ENCODE measurements around the gene CD80.
"Not testable (repeated sequence)": the region's sequence is repeated elsewhere in the genome, so short reads cannot be mapped to it uniquely, and the experiment has no call there.

Gene CD80

GRCh38 chr3:119558626-119559317, 642 bp downstream of the CD80 start:
- no peak for DNase-seq (ENCODE audit: low spot score)
- in situ Hi-C loops (cut with MboI; ENCODE audit: low pct_unique_long_range_greater_than_20kb, low sequenced_read_pairs, unreplicated experiment), result no loop called here
- no peak for TF ChIP-seq CTCF (IDR thresholded peaks at IDR 0.05; ENCODE audit: extremely low read depth, insufficient read depth, missing control alignments)

DNA sequence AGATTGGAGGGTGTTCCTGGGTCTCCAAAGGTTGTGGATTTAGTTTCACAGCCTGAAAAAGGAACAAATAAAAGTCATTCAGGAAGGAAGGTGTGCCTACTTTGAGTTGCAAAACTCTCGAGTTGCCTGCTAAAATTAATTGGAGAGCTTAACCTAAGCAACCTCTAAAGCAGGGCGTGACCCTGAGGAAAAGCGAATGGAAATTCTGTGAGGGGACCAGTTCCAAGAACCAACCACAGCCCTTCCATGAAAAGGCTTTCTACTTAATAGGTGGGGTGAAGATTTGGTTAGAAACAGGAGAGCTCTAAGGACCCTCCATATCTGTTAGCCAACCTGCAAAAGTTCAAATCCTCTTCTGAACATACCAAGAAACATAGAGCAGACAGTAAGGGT, 1.5 kb downstream of the CD80 start:
- no peak for TF ChIP-seq CTCF (IDR thresholded peaks at IDR 0.05; ENCODE audit: extremely low read depth, insufficient read depth, missing control alignments)
- no peak for DNase-seq (ENCODE audit: low spot score)
- in situ Hi-C loops (cut with MboI; ENCODE audit: low pct_unique_long_range_greater_than_20kb, low sequenced_read_pairs, unreplicated experiment), result no loop called here

DNA sequence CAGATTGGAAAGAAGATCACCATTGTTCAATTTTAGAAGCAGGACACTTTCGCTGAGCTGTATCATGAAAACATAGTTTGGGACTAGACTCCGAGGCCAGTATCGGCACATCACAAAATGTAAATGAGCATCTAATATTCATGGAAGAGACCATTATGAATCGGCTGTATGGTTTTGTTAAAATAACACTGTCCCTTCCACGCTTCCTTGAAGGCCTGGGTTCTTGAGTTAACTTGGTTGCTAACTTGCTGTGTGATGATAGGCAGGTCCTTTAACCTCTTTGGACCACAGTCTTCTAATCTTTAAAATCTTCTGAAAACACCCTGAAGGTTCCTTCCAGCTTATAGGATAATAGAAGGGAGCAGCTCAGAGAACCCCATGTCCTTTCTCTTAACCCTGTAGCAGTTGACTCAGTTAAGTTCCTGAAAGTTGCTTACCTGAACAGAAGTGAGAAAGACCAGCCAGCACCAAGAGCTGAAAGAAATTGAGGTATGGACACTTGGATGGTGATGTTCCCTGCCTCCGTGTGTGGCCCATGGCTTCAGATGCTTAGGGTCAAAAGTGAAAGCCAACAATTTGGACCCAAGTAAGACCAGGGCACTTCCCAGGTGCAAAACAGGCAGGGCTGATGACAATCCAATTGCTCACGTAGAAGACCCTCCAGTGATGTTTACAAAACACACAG, 2.1 kb downstream of the CD80 start:
- in situ Hi-C loops (cut with MboI; ENCODE audit: low pct_unique_long_range_greater_than_20kb, low sequenced_read_pairs, unreplicated experiment), result no loop called here
- no peak for DNase-seq (ENCODE audit: low spot score)
- no peak for TF ChIP-seq CTCF (IDR thresholded peaks at IDR 0.05; ENCODE audit: extremely low read depth, insufficient read depth, missing control alignments)

- no peak for DNase-seq (ENCODE audit: low spot score)
- in situ Hi-C loops (cut with MboI; ENCODE audit: low pct_unique_long_range_greater_than_20kb, low sequenced_read_pairs, unreplicated experiment), result no loop called here
- TF ChIP-seq CTCF (IDR thresholded peaks at IDR 0.05; ENCODE audit: extremely low read depth, insufficient read depth, missing control alignments), result no peak
These were observed 3.5 kb downstream of the CD80 start for GRCh38 chr3:119555929-119556328.

DNA sequence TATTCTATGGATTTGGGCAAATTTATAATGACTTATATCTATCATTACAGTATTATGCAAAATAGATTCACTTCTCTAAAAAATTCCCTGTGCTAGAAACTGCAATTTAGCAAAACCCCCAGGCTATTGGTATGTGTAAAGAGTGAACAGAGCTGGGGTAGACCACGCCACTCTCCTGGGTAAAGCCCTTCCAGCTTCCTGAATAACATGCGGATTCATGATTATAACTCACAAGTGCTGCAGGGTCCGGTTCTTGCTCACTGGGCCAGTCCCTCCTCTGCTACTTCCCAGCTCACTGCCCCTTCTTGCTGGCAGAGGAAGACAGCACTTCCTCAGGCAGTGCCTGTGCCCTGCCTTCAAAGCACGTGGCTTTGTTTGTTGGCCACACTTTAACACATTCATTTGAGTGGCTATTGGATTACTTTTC, 4.1 kb downstream of the CD80 start:
- in situ Hi-C loops (cut with MboI; ENCODE audit: low pct_unique_long_range_greater_than_20kb, low sequenced_read_pairs, unreplicated experiment), result no loop called here
- DNase-seq (ENCODE audit: low spot score), result no peak
- TF ChIP-seq CTCF (IDR thresholded peaks at IDR 0.05; ENCODE audit: extremely low read depth, insufficient read depth, missing control alignments), result no peak

GRCh38 chr3:119553823-119554415, 5.5 kb downstream of the CD80 start:
- TF ChIP-seq CTCF (IDR thresholded peaks at IDR 0.05; ENCODE audit: extremely low read depth, insufficient read depth, missing control alignments), result no peak
- DNase-seq (ENCODE audit: low spot score), result no peak
- in situ Hi-C loops (cut with MboI; ENCODE audit: low pct_unique_long_range_greater_than_20kb, low sequenced_read_pairs, unreplicated experiment), result no loop called here

GRCh38 chr3:119552928-119553327, 6.5 kb downstream of the CD80 start:
- in situ Hi-C loops (cut with MboI; ENCODE audit: low pct_unique_long_range_greater_than_20kb, low sequenced_read_pairs, unreplicated experiment); DNase-seq (ENCODE audit: low spot score): not testable (repeated sequence)
